CD14-positive monocyte (primary cell): ENCODE measurements around the gene GATAD2A. TPM values are rescaled to one million over a fixed set of nuclear protein-coding genes. Genes with fewer than 3 reads are reported as not detected.

Source experiments
- DNase-seq, 3 donors: peaks; one replicate each; pipeline ENCODE4 v3.0.0-alpha.2; 2011 to 2022
- H2AFZ ChIP-seq: 2 replicates; pipeline ENCODE4 v1.6.0; 2012; ENCODE audit warnings: mild to moderate bottlenecking, low read depth, low read length, inconsistent platforms; ENCODE audit not compliant: insufficient read depth, poor library complexity, severe bottlenecking
- H3K27ac ChIP-seq, 2 donors: 1 replicate in 1 of 2; 2 replicates in 1 of 2; pipeline ENCODE4 v1.5.1; 2012 to 2013; ENCODE audit warnings: low read length in 2 of 2, control low read depth in 1 of 2, inconsistent platforms in 1 of 2, low read depth in 1 of 2, mild to moderate bottlenecking in 1 of 2
- H3K27me3 ChIP-seq, 2 donors: one replicate each; pipeline versions ENCODE4 v1.6.0 to v1.6.1; 2011 to 2013; ENCODE audit warnings: low read length in 2 of 2; ENCODE audit not compliant: control insufficient read depth in 2 of 2, insufficient read depth in 2 of 2
- H3K36me3 ChIP-seq, 2 donors: replicated peaks in 1 of 2; 1 replicate in 1 of 2; 2 replicates in 1 of 2; pipeline versions ENCODE4 v1.5.1 to v1.6.1; 2012 to 2013; ENCODE audit warnings: low read length in 2 of 2, control low read depth in 1 of 2, inconsistent platforms in 1 of 2, mild to moderate bottlenecking in 1 of 2; ENCODE audit not compliant: insufficient read depth in 2 of 2, control insufficient read depth in 1 of 2
- H3K4me1 ChIP-seq, 2 donors: 1 replicate in 1 of 2; 2 replicates in 1 of 2; pipeline versions ENCODE4 v1.5.1 to v1.6.1; 2012 to 2013; ENCODE audit warnings: low read length in 2 of 2, control low read depth in 1 of 2, inconsistent platforms in 1 of 2, mild to moderate bottlenecking in 1 of 2, moderate library complexity in 1 of 2; ENCODE audit not compliant: insufficient read depth in 2 of 2, control insufficient read depth in 1 of 2
- H3K4me2 ChIP-seq: replicated peaks from 2 replicates; pipeline ENCODE3; 2012; ENCODE audit warnings: low read length, moderate library complexity, mild to moderate bottlenecking; ENCODE audit not compliant: poor library complexity, severe bottlenecking; ENCODE audit errors: extremely low read depth
- H3K4me3 ChIP-seq, 3 experiments: fragments of 200-600 bp in 1 of 3; sonication (generic) in 1 of 3; replicated peaks in 1 of 3; 1 replicate in 2 of 3; 2 replicates in 1 of 3; pipeline ENCODE4 v1.5.1; 2011 to 2013; ENCODE audit warnings: low read length in 3 of 3, mild to moderate bottlenecking in 3 of 3, control low read depth in 2 of 3, low read depth in 2 of 3, inconsistent platforms in 1 of 3, moderate library complexity in 1 of 3
- H3K79me2 ChIP-seq: 2 replicates; pipeline ENCODE4 v1.6.0; 2012; ENCODE audit warnings: mild to moderate bottlenecking, control low read depth, inconsistent platforms, low read length, moderate library complexity; ENCODE audit not compliant: insufficient read depth
- H3K9ac ChIP-seq: 2 replicates; pipeline ENCODE4 v1.6.0; 2017; ENCODE audit warnings: low read length, mild to moderate bottlenecking; ENCODE audit not compliant: insufficient read depth, poor library complexity, severe bottlenecking
- H3K9me3 ChIP-seq, 2 donors: replicated peaks in 1 of 2; 1 replicate in 1 of 2; 2 replicates in 1 of 2; pipeline versions ENCODE4 v1.5.1 to v1.6.1; 2012 to 2013; ENCODE audit warnings: low read length in 2 of 2, control low read depth in 1 of 2; ENCODE audit not compliant: control insufficient read depth in 1 of 2, insufficient read depth in 1 of 2
- H4K20me1 ChIP-seq: 2 replicates; pipeline ENCODE4 v1.6.0; 2012; ENCODE audit warnings: mild to moderate bottlenecking, low read length, control low read depth, moderate library complexity; ENCODE audit not compliant: insufficient read depth
- H3K27ac Mint-ChIP-seq, 7 donors: one replicate each; pipeline ENCODE4 v1.8.0; 2020; ENCODE audit warnings: mild to moderate bottlenecking in 7 of 7, mixed read lengths in 7 of 7, moderate library complexity in 6 of 7, inconsistent platforms in 2 of 7
- H3K27me3 Mint-ChIP-seq, 3 donors: one replicate each; pipeline ENCODE4 v1.8.0; 2021 to 2022; ENCODE audit warnings: low read depth in 3 of 3, mild to moderate bottlenecking in 3 of 3, mixed read lengths in 3 of 3, moderate library complexity in 3 of 3, inconsistent platforms in 1 of 3
- H3K36me3 Mint-ChIP-seq, 2 donors: one replicate each; pipeline ENCODE4 v1.8.0; 2020; ENCODE audit warnings: mixed read lengths in 2 of 2, inconsistent platforms in 1 of 2, mild to moderate bottlenecking in 1 of 2
- H3K4me1 Mint-ChIP-seq: one replicate; pipeline ENCODE4 v1.8.0; 2020; ENCODE audit warnings: mild to moderate bottlenecking, mixed read lengths
- H3K4me3 Mint-ChIP-seq, 2 donors: one replicate each; pipeline ENCODE4 v1.8.0; 2020; ENCODE audit warnings: mild to moderate bottlenecking in 2 of 2, mixed read lengths in 2 of 2, moderate library complexity in 1 of 2
- H3K9me3 Mint-ChIP-seq, 7 donors: one replicate each; pipeline ENCODE4 v1.8.0; 2020 to 2022; ENCODE audit warnings: mixed read lengths in 7 of 7, mild to moderate bottlenecking in 6 of 7, moderate library complexity in 6 of 7, inconsistent platforms in 2 of 7
- WGBS: methylation state at CpG from one replicate; pipeline ENCODE4 v1.1.5; 2013; ENCODE audit warnings: missing lambda C conversion rate; ENCODE audit not compliant: insufficient coverage; 5-methylcytosine and 5-hydroxymethylcytosine counted together
- intact Hi-C, 2 donors: fragments of 100-400 bp; cut with micrococcal nuclease; formaldehyde crosslinking; loops; one replicate each; pipeline versions ENCODE4 v1.15.0 to v1.15.1; 2023
- polyA plus RNA-seq, 3 donors: library from polyadenylated mRNA; depleted of rRNA in 1 of 3; unstranded in 2 of 3; stranded (reverse) in 1 of 3; fragments of 300-500 nt in 2 of 3; fragments of >200 nt in 1 of 3; fragmentation: Illumina TruSeq in 2 of 3; gene quantifications; 1 replicate in 2 of 3; 2 replicates in 1 of 3; pipeline ENCODE4 v1.2.3, GENCODE V29; 2012 to 2021
- TF ChIP-seq, protein P1 (sequence below): fragments of 200-600 bp; IDR thresholded peaks from one replicate; pipeline ENCODE4 v1.8.0; 2022; ENCODE audit warnings: antibody characterized with exemption, mild to moderate bottlenecking

GATAD2A gene
- polyA plus RNA-seq, 3 donors: 8.0 to 35.9 (median 8.7) TPM

DNA sequence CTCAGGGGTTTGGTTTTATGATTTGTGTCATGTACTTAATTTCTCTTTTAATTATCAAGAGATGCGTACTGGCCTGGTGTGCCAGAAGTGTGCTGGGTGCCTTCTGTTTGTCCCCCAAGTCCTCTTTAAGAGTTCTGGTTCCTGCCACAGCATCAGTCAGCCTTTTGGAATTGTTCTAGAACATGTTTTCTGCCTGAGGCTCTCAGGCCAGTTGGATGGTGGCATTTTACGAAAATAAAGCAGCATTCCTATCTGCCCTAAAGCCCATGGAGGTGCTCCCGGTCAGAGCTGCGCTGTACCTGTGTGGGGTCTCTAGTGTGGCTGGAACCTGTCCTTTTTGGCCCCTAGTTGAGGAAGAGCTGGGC lies 55.8 kb downstream of the GATAD2A start:
- Mint-ChIP-seq H3K4me1 (peaks cover 80% of the 10 kb centered on the region), H3K36me3 (peaks cover 40 to 52% of the 10 kb centered on the region in 2 donors), H3K27ac (peak overlapping the region; percentile 97 to 99 (median 98)), H3K27me3 (no peaks in the 10 kb centered on the region), H3K9me3 (peaks cover 6 to 11% (median 9%) of the 10 kb centered on the region in 7 donors), H3K4me3 (peak overlapping the region; percentile 65 to 84)
- H3K4me2 ChIP-seq: peak overlapping the region; percentile 58
- peak overlapping the region; percentile 79 for H3K9ac ChIP-seq
- no peak for DNase-seq
- H3K27ac ChIP-seq: peak overlapping the region; percentile 94 to 98
- peaks cover 72 to 73% of the 10 kb centered on the region in 2 donors for H3K4me1 ChIP-seq
- WGBS: 97% methylated on average over 3 of the region's 4 CpGs
- H3K4me3 ChIP-seq: peak overlapping the region in 1 of 3 experiments; percentile 55
- TF ChIP-seq, protein P1, sequence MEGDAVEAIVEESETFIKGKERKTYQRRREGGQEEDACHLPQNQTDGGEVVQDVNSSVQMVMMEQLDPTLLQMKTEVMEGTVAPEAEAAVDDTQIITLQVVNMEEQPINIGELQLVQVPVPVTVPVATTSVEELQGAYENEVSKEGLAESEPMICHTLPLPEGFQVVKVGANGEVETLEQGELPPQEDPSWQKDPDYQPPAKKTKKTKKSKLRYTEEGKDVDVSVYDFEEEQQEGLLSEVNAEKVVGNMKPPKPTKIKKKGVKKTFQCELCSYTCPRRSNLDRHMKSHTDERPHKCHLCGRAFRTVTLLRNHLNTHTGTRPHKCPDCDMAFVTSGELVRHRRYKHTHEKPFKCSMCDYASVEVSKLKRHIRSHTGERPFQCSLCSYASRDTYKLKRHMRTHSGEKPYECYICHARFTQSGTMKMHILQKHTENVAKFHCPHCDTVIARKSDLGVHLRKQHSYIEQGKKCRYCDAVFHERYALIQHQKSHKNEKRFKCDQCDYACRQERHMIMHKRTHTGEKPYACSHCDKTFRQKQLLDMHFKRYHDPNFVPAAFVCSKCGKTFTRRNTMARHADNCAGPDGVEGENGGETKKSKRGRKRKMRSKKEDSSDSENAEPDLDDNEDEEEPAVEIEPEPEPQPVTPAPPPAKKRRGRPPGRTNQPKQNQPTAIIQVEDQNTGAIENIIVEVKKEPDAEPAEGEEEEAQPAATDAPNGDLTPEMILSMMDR: no peak
- H2AFZ ChIP-seq: no peak overlapping the region
- peaks cover 9% of the 10 kb centered on the region for H4K20me1 ChIP-seq
- peaks cover 84% of the 10 kb centered on the region for H3K79me2 ChIP-seq
- H3K9me3 ChIP-seq: peaks cover 3 to 10% of the 10 kb centered on the region in 2 donors
- intact Hi-C loops: no loop called here
- peaks cover 16 to 30% of the 10 kb centered on the region in 2 donors for H3K36me3 ChIP-seq
- H3K27me3 ChIP-seq: no peaks in the 10 kb centered on the region

DNA sequence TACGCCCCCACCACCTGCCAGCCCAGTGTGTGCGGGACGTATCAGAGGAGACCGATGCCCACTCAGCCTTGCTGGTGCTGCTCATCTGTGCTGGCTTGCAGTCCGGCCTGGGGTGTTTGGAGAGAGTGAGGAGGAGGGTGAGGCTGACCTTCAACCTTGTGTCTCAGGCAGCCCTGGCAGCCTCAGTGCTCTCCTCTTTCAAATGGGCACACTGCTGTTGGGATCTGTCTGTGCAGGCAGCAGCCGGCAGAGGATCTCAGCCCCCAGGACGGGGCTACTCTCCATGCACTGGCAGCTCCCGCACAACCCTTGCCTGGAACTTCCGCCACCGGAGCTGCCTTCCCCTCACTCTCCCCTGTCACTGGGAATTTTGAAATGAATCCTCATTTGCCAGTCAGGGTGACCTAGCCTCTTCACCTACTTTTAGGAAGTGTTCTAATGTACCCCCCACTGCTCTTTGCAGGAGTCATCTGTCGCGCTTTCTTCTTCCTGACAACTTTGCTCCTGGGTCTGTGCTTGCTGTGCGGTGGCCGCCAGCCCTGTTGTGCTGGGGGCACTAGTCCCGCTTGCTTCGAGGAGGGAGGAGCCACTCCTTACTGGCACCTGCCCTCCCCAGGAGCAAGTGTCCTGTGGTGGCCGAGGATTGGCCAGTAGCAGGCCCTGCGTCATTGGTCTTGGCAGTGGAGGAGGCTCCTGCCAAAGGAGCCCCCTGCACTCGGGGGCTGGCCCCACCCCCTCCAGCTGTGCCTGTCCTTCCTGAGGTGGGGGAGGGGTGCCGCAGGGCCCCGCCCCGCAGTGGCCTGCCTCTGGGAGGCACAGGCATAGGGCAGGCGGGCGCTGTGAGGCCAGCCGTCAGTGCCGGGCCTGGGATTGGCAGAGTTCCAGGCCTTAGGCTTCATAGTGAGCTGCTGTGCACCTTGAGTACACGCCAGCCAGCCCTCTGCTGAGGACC lies 56.5 kb downstream of the GATAD2A start:
- Histone ChIP-seq H3K4me2 (peak overlapping the region; percentile 58), H2AFZ (no peak overlapping the region), H3K79me2 (peaks cover 84% of the 10 kb centered on the region), H3K9me3 (peaks cover 10 to 17% of the 10 kb centered on the region in 2 donors), H3K9ac (peak overlapping the region; percentile 79), H3K36me3 (peaks cover 19 to 30% of the 10 kb centered on the region in 2 donors), H3K4me1 (peaks cover 71% of the 10 kb centered on the region in 2 donors), H3K27ac (peak overlapping the region; percentile 94 to 98), H4K20me1 (peaks cover 9% of the 10 kb centered on the region), H3K27me3 (no peaks in the 10 kb centered on the region), H3K4me3 (peak overlapping the region in 1 of 3 experiments; percentile 55)
- peaks cover 75% of the 10 kb centered on the region for H3K4me1 Mint-ChIP-seq
- 32% methylated on average over 24 of the region's 27 CpGs for WGBS
- H3K27ac Mint-ChIP-seq: peak overlapping the region; percentile 97 to 99 (median 98)
- TF ChIP-seq, protein P1: no peak
- H3K4me3 Mint-ChIP-seq: peak overlapping the region; percentile 45 to 74
- peaks cover 13 to 17% (median 16%) of the 10 kb centered on the region in 7 donors for H3K9me3 Mint-ChIP-seq
- no peaks in the 10 kb centered on the region for H3K27me3 Mint-ChIP-seq
- H3K36me3 Mint-ChIP-seq: peaks cover 45 to 52% of the 10 kb centered on the region in 2 donors
- intact Hi-C loops: loop anchor here in 1 of 2 donors (2.0 kb wide), 1 partner anchor 55 kb away; no protein-coding TSS in a partner anchor
- DNase-seq: peak in 2 of 3 donors; percentile 40 to 73
